K562 (cell line): Measurements from ENCODE around the gene KRT8. TPM values are rescaled to one million over a fixed set of nuclear protein-coding genes. Genes with fewer than 3 reads are reported as not detected.

Experiments used
- ADNP ChIP-seq: fragments of 200-800 bp; sonication (Bioruptor generic); IDR thresholded peaks from 2 replicates; pipeline ENCODE4 v1.6.1; 2016; ENCODE audit warnings: missing genetic modification characterization, missing compliant biosample characterization
- BRD9 ChIP-seq: fragments of 450-650 bp; IDR thresholded peaks from 2 replicates; pipeline ENCODE4 v1.6.1; 2018; ENCODE audit warnings: low read depth; ENCODE audit not compliant: partially characterized antibody
- CBX1 ChIP-seq: sonication (generic); IDR thresholded peaks from 2 replicates; pipeline ENCODE4 v1.6.1; 2016; ENCODE audit warnings: antibody characterized with exemption, low read depth, mild to moderate bottlenecking
- CSDE1 ChIP-seq, 2 experiments: fragments of 450-650 bp; IDR thresholded peaks; 2 replicates each; pipeline ENCODE4 v1.6.1; 2016; ENCODE audit warnings: mild to moderate bottlenecking in 1 of 2
- FOXA1 ChIP-seq: fragments of 450-650 bp; IDR thresholded peaks from 2 replicates; pipeline ENCODE4 v1.6.1; 2016; ENCODE audit warnings: mild to moderate bottlenecking, borderline replicate concordance
- HNRNPH1 ChIP-seq: fragments of 200-400 bp; formaldehyde crosslinking; optimal IDR thresholded peaks from 2 replicates; pipeline ENCODE3; 2017; ENCODE audit warnings: low read depth, mild to moderate bottlenecking, low read length, moderate library complexity
- HNRNPLL ChIP-seq: fragments of 200-400 bp; formaldehyde crosslinking; IDR thresholded peaks from 2 replicates; pipeline ENCODE4 v1.6.1; 2017; ENCODE audit warnings: low read length, low read depth, mild to moderate bottlenecking; ENCODE audit not compliant: poor library complexity, severe bottlenecking
- KAT2B ChIP-seq: IDR thresholded peaks from one replicate; pipeline ENCODE4 v1.6.1; 2012; ENCODE audit warnings: low read depth, mild to moderate bottlenecking, control low read depth, inconsistent platforms, low read length, moderate library complexity
- MCM2 ChIP-seq: fragments of 450-650 bp; IDR thresholded peaks from 2 replicates; pipeline ENCODE4 v1.6.1; 2017; ENCODE audit warnings: low read depth, mild to moderate bottlenecking
- NCOA1 ChIP-seq: fragments of 450-650 bp; IDR thresholded peaks from 2 replicates; pipeline ENCODE4 v1.6.1; 2016; ENCODE audit warnings: low read depth
- NFE2 ChIP-seq: IDR thresholded peaks from 2 replicates; pipeline ENCODE4 v1.6.1; 2014; ENCODE audit warnings: antibody characterized with exemption, low read depth
- NFIC ChIP-seq: fragments of 450-650 bp; IDR thresholded peaks from 2 replicates; pipeline ENCODE4 v1.6.1; 2017; ENCODE audit warnings: mild to moderate bottlenecking, inconsistent platforms
- NFIX ChIP-seq: fragments of 250-450 bp; sonication (Bioruptor Pico); IDR thresholded peaks from 2 replicates; pipeline ENCODE4 v1.4.0; 2020; ENCODE audit warnings: low read depth, mild to moderate bottlenecking, moderate library complexity
- PTTG1 ChIP-seq: fragments of 450-650 bp; IDR thresholded peaks from 2 replicates; pipeline ENCODE4 v1.6.1; 2016; ENCODE audit warnings: low read depth, mild to moderate bottlenecking, missing genetic modification characterization, missing compliant biosample characterization
- SAFB2 ChIP-seq: fragments of 200-400 bp; formaldehyde crosslinking; IDR thresholded peaks from 2 replicates; pipeline ENCODE4 v1.6.1; 2018; ENCODE audit warnings: borderline replicate concordance, low read length, low read depth, moderate library complexity; ENCODE audit not compliant: severe bottlenecking
- SMAD3 ChIP-seq: fragments of 450-650 bp; formaldehyde crosslinking; conservative IDR thresholded peaks from 2 replicates; pipeline ENCODE4 v1.4.0; 2020; ENCODE audit warnings: mild to moderate bottlenecking
- TRIM28 ChIP-seq: fragments of 450-650 bp; IDR thresholded peaks from 2 replicates; pipeline ENCODE4 v1.6.1; 2017
- ZNF121 ChIP-seq: sonication (generic); formaldehyde crosslinking; conservative IDR thresholded peaks from 2 replicates; pipeline ENCODE4 v1.8.0; 2022; ENCODE audit warnings: missing genetic modification reagents
- ZNF518B ChIP-seq: fragments of 250-450 bp; sonication (Bioruptor Pico); IDR thresholded peaks from 2 replicates; pipeline ENCODE4 v1.5.0; 2021; ENCODE audit warnings: mild to moderate bottlenecking, moderate library complexity
- ZNF589 ChIP-seq: fragments of 200-800 bp; sonication (Bioruptor generic); IDR thresholded peaks from 2 replicates; pipeline ENCODE4 v1.6.1; 2016; ENCODE audit warnings: low read depth, missing genetic modification characterization, missing compliant biosample characterization
- polyA plus RNA-seq, 8 experiments: library from polyadenylated mRNA; depleted of rRNA in 4 of 8; stranded (reverse) in 5 of 8; unstranded in 3 of 8; fragments of >200 nt; fragmentation: Nextera tagmentation in 2 of 8; fragmentation: Illumina TruSeq in 1 of 8; extraction: Ambion mirVana in 2 of 8; extraction: Trizol in 1 of 8; gene quantifications; 2 replicates each; pipeline versions ENCODE4 v1.2.1 to v1.2.3, GENCODE V29; 2011 to 2014; ENCODE audit warnings: inconsistent platforms in 1 of 8, missing spikeins in 1 of 8
- total RNA-seq, 7 experiments: library from RNA; depleted of rRNA in 6 of 7; stranded (reverse); fragments of >200 nt in 6 of 7; fragmentation: Illumina TruSeq in 2 of 7; extraction: Trizol in 2 of 7; gene quantifications; 2 replicates each; pipeline versions ENCODE4 v1.2.1 to v1.2.3, GENCODE V29; 2011 to 2021; ENCODE audit warnings: low replicate concordance in 1 of 7
- TF ChIP-seq, protein P1 (sequence below): sonication (generic); formaldehyde crosslinking; IDR thresholded peaks from 2 replicates; pipeline ENCODE4 v1.8.0; 2022; ENCODE audit warnings: mild to moderate bottlenecking, low read depth, missing genetic modification reagents
- TF ChIP-seq, protein P2 (sequence below): fragments of 250-450 bp; sonication (Bioruptor Pico); IDR thresholded peaks from 2 replicates; pipeline ENCODE4 v1.8.0; 2022; ENCODE audit warnings: inconsistent platforms, mild to moderate bottlenecking, moderate library complexity, borderline replicate concordance
- TF ChIP-seq, protein P3 (sequence below): fragments of 450-650 bp; IDR thresholded peaks from 2 replicates; pipeline ENCODE4 v1.6.1; 2016; ENCODE audit warnings: low read depth, mild to moderate bottlenecking, moderate library complexity

KRT8 gene
- total and polyA plus RNA-seq, 9 of the 15 experiments (the other 6 are each of a cell fraction or from before 2014, with no cell fraction given): 41.5 to 661 (median 260) TPM

GRCh38 chr12:52873832-52874572, 30.9 kb downstream of the KRT8 start (continued):
- TF ChIP-seq ZNF589 (CRISPR knock-in tag): peak; percentile 73; the same call in 1 of the 2 replicates
- no peak for TF ChIP-seq PTTG1 (tag)
- TF ChIP-seq, protein P1, sequence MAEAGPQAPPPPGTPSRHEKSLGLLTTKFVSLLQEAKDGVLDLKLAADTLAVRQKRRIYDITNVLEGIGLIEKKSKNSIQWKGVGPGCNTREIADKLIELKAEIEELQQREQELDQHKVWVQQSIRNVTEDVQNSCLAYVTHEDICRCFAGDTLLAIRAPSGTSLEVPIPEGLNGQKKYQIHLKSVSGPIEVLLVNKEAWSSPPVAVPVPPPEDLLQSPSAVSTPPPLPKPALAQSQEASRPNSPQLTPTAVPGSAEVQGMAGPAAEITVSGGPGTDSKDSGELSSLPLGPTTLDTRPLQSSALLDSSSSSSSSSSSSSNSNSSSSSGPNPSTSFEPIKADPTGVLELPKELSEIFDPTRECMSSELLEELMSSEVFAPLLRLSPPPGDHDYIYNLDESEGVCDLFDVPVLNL: no peak
- TF ChIP-seq NFE2: peak; percentile 91
- TF ChIP-seq BRD9: peak; percentile 18
- no peak for TF ChIP-seq HNRNPLL
- no peak for TF ChIP-seq CSDE1 (IDR thresholded peaks at IDR 0.05)
- TF ChIP-seq CBX1: no peak; the same call in 1 of the 2 replicates
- TF ChIP-seq NFIC: peak; percentile 89
- TF ChIP-seq SAFB2: no peak
- no peak for TF ChIP-seq NFIX (CRISPR knock-in tag)
- 0 out of 2 replicates have a peak, but pooled peaks have one; percentile 68 for TF ChIP-seq TRIM28
- TF ChIP-seq ADNP (tag): no peak
- TF ChIP-seq MCM2: no peak
- TF ChIP-seq NCOA1: peak; percentile 80; the same call in 1 of the 2 replicates
- TF ChIP-seq, protein P2, sequence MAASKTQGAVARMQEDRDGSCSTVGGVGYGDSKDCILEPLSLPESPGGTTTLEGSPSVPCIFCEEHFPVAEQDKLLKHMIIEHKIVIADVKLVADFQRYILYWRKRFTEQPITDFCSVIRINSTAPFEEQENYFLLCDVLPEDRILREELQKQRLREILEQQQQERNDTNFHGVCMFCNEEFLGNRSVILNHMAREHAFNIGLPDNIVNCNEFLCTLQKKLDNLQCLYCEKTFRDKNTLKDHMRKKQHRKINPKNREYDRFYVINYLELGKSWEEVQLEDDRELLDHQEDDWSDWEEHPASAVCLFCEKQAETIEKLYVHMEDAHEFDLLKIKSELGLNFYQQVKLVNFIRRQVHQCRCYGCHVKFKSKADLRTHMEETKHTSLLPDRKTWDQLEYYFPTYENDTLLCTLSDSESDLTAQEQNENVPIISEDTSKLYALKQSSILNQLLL (CRISPR knock-in tag): no peak
- TF ChIP-seq ZNF121 (CRISPR knock-in tag): no peak
- no peak for TF ChIP-seq ZNF518B (CRISPR knock-in tag)
- no peak for TF ChIP-seq KAT2B
- no peak for TF ChIP-seq HNRNPH1
- no peak for TF ChIP-seq FOXA1
- TF ChIP-seq, protein P3, sequence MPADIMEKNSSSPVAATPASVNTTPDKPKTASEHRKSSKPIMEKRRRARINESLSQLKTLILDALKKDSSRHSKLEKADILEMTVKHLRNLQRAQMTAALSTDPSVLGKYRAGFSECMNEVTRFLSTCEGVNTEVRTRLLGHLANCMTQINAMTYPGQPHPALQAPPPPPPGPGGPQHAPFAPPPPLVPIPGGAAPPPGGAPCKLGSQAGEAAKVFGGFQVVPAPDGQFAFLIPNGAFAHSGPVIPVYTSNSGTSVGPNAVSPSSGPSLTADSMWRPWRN: no peak
- TF ChIP-seq SMAD3 (CRISPR knock-in tag): no peak
